ENCODE results near the gene EXOC3L1. TPM values are rescaled to one million over a fixed set of nuclear protein-coding genes. Genes with fewer than 3 reads are reported as not detected.

The EXOC3L1 gene
- total and polyA plus RNA-seq, 4 donors, result 9.7 to 16.5 (median 12.0) TPM

DNA sequence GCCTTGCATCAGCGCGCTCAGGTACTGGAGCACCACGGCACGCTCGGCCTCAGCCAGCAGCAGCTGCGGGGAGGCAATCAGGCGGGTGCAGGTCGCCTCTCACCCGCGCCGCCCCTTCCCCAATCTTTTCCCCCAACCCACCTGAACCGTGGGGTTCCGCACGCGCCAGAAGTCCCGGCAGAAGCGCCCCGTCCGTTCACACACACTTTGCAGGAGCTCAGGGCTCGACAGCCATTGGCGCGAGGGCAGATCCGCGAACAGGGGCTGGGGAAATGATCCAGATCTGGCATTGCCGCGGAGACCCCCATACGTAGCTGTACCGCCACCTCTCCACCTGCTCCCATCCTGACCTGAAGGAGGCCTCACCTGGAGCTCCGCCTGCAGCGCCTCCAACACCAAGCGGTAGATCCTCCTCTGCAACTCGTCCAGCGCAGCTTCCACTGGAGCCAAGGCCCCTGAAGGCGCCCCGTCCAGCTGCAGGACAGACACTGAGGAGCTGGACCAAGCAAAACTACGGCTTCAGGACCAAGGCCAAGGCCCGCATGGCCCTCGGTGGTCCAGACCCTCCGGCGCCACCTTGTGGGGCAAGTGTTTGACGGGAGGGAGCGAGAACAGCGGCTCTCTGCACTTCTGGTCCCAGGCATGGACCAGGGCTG, 4.8 kb downstream of the EXOC3L1 start:
- 19 to 21% methylated on average over 43 of the region's 43 CpGs for WGBS, 2 donors
- Histone ChIP-seq H3K27ac (ENCODE audit: low read depth in 1 of 2, low read length in 1 of 2) (no peak overlapping the region), H3K27me3 (ENCODE audit: control insufficient read depth in 3 of 3, insufficient read depth in 3 of 3, low read length in 2 of 3) (no peaks in the 10 kb centered on the region), H3K4me1 (ENCODE audit: control insufficient read depth in 5 of 5, insufficient read depth in 5 of 5, low read length in 5 of 5) (peaks cover 0 to 33% (median 12%) of the 10 kb centered on the region in 5 donors), H3K4me3 (no peak overlapping the region), H3K36me3 (ENCODE audit: control insufficient read depth in 4 of 4, insufficient read depth in 4 of 4, low read length in 4 of 4) (no peaks in the 10 kb centered on the region), H3K9ac (ENCODE audit: insufficient read depth in 1 of 2, low read length in 2 of 2) (no peak overlapping the region), H3K9me3 (ENCODE audit: control insufficient read depth in 4 of 4, insufficient read depth in 3 of 4, low read length in 3 of 4) (no peaks in the 10 kb centered on the region)
- TF ChIP-seq, protein P1, sequence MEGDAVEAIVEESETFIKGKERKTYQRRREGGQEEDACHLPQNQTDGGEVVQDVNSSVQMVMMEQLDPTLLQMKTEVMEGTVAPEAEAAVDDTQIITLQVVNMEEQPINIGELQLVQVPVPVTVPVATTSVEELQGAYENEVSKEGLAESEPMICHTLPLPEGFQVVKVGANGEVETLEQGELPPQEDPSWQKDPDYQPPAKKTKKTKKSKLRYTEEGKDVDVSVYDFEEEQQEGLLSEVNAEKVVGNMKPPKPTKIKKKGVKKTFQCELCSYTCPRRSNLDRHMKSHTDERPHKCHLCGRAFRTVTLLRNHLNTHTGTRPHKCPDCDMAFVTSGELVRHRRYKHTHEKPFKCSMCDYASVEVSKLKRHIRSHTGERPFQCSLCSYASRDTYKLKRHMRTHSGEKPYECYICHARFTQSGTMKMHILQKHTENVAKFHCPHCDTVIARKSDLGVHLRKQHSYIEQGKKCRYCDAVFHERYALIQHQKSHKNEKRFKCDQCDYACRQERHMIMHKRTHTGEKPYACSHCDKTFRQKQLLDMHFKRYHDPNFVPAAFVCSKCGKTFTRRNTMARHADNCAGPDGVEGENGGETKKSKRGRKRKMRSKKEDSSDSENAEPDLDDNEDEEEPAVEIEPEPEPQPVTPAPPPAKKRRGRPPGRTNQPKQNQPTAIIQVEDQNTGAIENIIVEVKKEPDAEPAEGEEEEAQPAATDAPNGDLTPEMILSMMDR (IDR thresholded peaks at IDR 0.05; ENCODE audit: control extremely low read depth, extremely low read depth), result peak; percentile 56
- peak; percentile 91 to 93 (median 93) for DNase-seq
- peak; percentile 50 for ATAC-seq (ENCODE audit: insufficient read depth, low FRiP score)

DNA sequence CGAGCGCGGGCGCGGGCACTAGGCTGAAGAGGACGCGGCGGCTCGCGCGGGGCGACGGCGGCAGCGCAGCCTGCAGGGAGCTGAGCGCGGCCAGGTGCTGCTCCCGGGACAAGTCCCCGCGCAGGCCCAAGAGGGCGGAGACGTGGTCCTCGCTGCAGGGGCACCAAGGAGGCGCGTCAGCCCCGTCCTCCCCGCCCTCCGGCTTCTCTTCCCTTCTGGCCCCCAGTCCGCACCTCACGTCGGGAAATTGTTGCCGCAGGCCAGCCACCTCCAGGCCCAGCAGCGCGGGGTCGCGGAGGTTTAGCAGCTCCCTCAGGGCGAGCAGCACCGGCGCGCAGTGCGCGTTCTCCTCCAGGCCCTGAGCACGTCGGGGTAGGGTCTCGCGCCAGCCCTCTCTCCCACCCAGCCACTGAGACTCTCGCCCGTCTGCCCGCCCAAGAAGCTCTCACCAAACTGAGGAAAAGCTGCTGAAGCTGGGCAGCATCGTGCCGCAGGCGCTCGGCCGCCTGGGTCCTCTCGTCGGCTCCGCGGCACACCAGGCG, 5.4 kb downstream of the EXOC3L1 start:
- WGBS, 2 donors, result 9 to 19% methylated on average over 39 to 59 of the region's 59 CpGs
- peaks cover 0 to 33% (median 12%) of the 10 kb centered on the region in 5 donors for H3K4me1 ChIP-seq (ENCODE audit: control insufficient read depth in 5 of 5, insufficient read depth in 5 of 5, low read length in 5 of 5)
- H3K36me3 ChIP-seq (ENCODE audit: control insufficient read depth in 4 of 4, insufficient read depth in 4 of 4, low read length in 4 of 4), result no peaks in the 10 kb centered on the region
- H3K4me3 ChIP-seq, result peak overlapping the region; percentile 59
- TF ChIP-seq, protein P1 (IDR thresholded peaks at IDR 0.05; ENCODE audit: control extremely low read depth, extremely low read depth), result no peak
- H3K27me3 ChIP-seq (ENCODE audit: control insufficient read depth in 3 of 3, insufficient read depth in 3 of 3, low read length in 2 of 3), result no peaks in the 10 kb centered on the region
- H3K27ac ChIP-seq (ENCODE audit: low read depth in 1 of 2, low read length in 1 of 2), result peak overlapping the region; percentile 92 to 95
- peak; percentile 22 for ATAC-seq (ENCODE audit: insufficient read depth, low FRiP score)
- no peaks in the 10 kb centered on the region for H3K9me3 ChIP-seq (ENCODE audit: control insufficient read depth in 4 of 4, insufficient read depth in 3 of 4, low read length in 3 of 4)
- no peak overlapping the region for H3K9ac ChIP-seq (ENCODE audit: insufficient read depth in 1 of 2, low read length in 2 of 2)
- DNase-seq, result no peak

DNA sequence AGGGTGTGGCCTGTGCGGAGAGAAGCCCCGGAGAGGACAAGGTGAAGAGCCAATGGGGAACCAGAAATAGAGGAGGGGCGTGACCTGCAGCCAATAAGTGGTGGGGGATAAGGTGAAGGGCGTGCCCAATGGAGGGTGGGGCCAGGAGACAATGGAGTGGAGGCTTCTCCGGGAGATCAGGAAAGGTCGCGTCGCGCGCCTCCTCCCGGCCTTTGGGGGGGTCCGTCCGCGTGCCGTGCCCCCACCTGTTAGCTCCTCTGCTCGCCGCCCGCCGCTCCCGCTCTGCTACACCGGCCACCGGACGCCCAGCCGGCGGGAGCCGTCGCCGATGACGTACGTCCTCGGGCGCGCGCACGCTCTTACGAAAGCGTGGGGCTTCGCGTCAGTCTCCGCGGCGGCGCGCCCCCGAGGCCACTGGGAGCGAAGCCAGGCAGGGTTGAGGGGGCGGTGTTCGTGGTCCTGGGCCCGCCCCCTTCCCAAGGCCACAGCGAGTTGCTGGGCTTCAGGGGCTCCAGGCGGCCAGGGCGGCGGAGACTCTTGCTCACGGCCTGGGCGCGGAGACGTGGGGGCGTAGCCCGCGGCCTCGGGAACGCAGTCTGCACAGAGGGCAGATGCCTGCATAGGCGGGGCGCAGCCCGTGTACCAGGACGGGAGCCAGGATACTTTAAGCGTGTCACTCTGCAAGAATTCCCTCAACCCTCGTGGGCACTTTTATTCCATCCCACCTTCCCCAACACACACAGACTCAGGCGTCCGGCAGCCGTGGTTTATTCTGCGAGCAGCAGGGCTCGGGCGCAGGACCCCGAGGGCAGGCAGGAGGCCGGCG, 6.1 kb downstream of the EXOC3L1 start, which contains the start of gene MATCAP1:
MATCAP1 (minus strand) TSS at position 337 of the 826 bp plus-strand sequence. CDS start 3,353 bp downstream, outside the sequence.
- H3K9me3 ChIP-seq (ENCODE audit: control insufficient read depth in 4 of 4, insufficient read depth in 3 of 4, low read length in 3 of 4), result no peaks in the 10 kb centered on the region
- peak; percentile 95 for ATAC-seq (ENCODE audit: insufficient read depth, low FRiP score)
- peak within 1 kb of the TSS; percentile 59 for H3K4me3 ChIP-seq
- peaks cover 0 to 35% (median 12%) of the 10 kb centered on the region in 5 donors for H3K4me1 ChIP-seq (ENCODE audit: control insufficient read depth in 5 of 5, insufficient read depth in 5 of 5, low read length in 5 of 5)
- WGBS, 2 donors, result 0 to 1% methylated on average over 73 to 77 of the region's 77 CpGs
- TF ChIP-seq, protein P1 (IDR thresholded peaks at IDR 0.05; ENCODE audit: control extremely low read depth, extremely low read depth), result no peak
- no peaks in the 10 kb centered on the region for H3K36me3 ChIP-seq (ENCODE audit: control insufficient read depth in 4 of 4, insufficient read depth in 4 of 4, low read length in 4 of 4)
- no peaks in the 10 kb centered on the region for H3K27me3 ChIP-seq (ENCODE audit: control insufficient read depth in 3 of 3, insufficient read depth in 3 of 3, low read length in 2 of 3)
- DNase-seq, result peak; percentile 96 to 98 (median 98)
- peak within 1 kb of the TSS; percentile 59 to 74 for H3K9ac ChIP-seq (ENCODE audit: insufficient read depth in 1 of 2, low read length in 2 of 2)
- peak within 1 kb of the TSS; percentile 92 to 95 for H3K27ac ChIP-seq (ENCODE audit: low read depth in 1 of 2, low read length in 1 of 2)

All from lung (tissue), 12 donors.